ENCODE data around the gene SLC17A9.
"Not testable (repeated sequence)": the region's sequence is repeated elsewhere in the genome, so short reads cannot be mapped to it uniquely, and the experiment has no call there.

Gene SLC17A9

GRCh38 chr20:62914970-62915457 lies 37.5 kb upstream of the SLC17A9 start:
- Mint-ChIP-seq H3K36me3 (peaks cover 25% of the 10 kb centered on the region), H3K27me3 (no peaks in the 10 kb centered on the region), H3K4me3 (no peak overlapping the region), H3K9me3 (no peaks in the 10 kb centered on the region), H3K4me1 (peaks cover 63% of the 10 kb centered on the region), H3K27ac (no peak overlapping the region)
- no peak for ATAC-seq

GRCh38 chr20:62916703-62917476 lies 35.6 kb upstream of the SLC17A9 start:
- Mint-ChIP-seq H3K9me3 (no peaks in the 10 kb centered on the region), H3K27me3 (no peaks in the 10 kb centered on the region), H3K4me3 (peak overlapping the region; percentile 2), H3K36me3 (peaks cover 8% of the 10 kb centered on the region), H3K4me1 (peaks cover 74% of the 10 kb centered on the region), H3K27ac (no peak overlapping the region)
- no peak for ATAC-seq

- Mint-ChIP-seq H3K27ac (peak overlapping the region; percentile 80), H3K4me3 (peak overlapping the region; percentile 70)
These were observed 34.8 kb upstream of the SLC17A9 start for GRCh38 chr20:62917720-62918119.

GRCh38 chr20:62918147-62918546 lies 34.4 kb upstream of the SLC17A9 start:
- ATAC-seq: peak; percentile 85
- H3K9me3 Mint-ChIP-seq: no peaks in the 10 kb centered on the region
- H3K27ac Mint-ChIP-seq: peak overlapping the region; percentile 80
- H3K4me3 Mint-ChIP-seq: peak overlapping the region; percentile 70
- no peaks in the 10 kb centered on the region for H3K27me3 Mint-ChIP-seq
- H3K36me3 Mint-ChIP-seq: peaks cover 2% of the 10 kb centered on the region
- peaks cover 82% of the 10 kb centered on the region for H3K4me1 Mint-ChIP-seq

More at GRCh38 chr20:62917720-62918119, 34.8 kb upstream of the SLC17A9 start:
- Mint-ChIP-seq H3K4me1 (peaks cover 83% of the 10 kb centered on the region), H3K36me3 (peaks cover 6% of the 10 kb centered on the region), H3K9me3 (no peaks in the 10 kb centered on the region), H3K27me3 (no peaks in the 10 kb centered on the region)
- peak; percentile 37 for ATAC-seq

GRCh38 chr20:62918831-62919230 lies 33.7 kb upstream of the SLC17A9 start:
- H3K4me3 Mint-ChIP-seq: peak overlapping the region; percentile 70

GRCh38 chr20:62920039-62920645 lies 32.4 kb upstream of the SLC17A9 start:
- Mint-ChIP-seq H3K9me3 (no peaks in the 10 kb centered on the region), H3K4me1 (peaks cover 84% of the 10 kb centered on the region), H3K27me3 (no peaks in the 10 kb centered on the region), H3K27ac (peak overlapping the region; percentile 51), H3K4me3 (no peak overlapping the region), H3K36me3 (no peaks in the 10 kb centered on the region)
- no peak for ATAC-seq

More at GRCh38 chr20:62918831-62919230, 33.7 kb upstream of the SLC17A9 start:
- H3K36me3 Mint-ChIP-seq: no peaks in the 10 kb centered on the region
- H3K27ac Mint-ChIP-seq: peak overlapping the region; percentile 80
- peak; percentile 86 for ATAC-seq
- peaks cover 79% of the 10 kb centered on the region for H3K4me1 Mint-ChIP-seq
- no peaks in the 10 kb centered on the region for H3K27me3 Mint-ChIP-seq
- no peaks in the 10 kb centered on the region for H3K9me3 Mint-ChIP-seq

GRCh38 chr20:62921119-62921687 lies 31.3 kb upstream of the SLC17A9 start:
- ATAC-seq: peak; percentile 14
- peak overlapping the region; percentile 51 for H3K27ac Mint-ChIP-seq
- peaks cover 80% of the 10 kb centered on the region for H3K4me1 Mint-ChIP-seq
- no peaks in the 10 kb centered on the region for H3K27me3 Mint-ChIP-seq
- no peak overlapping the region for H3K4me3 Mint-ChIP-seq
- no peaks in the 10 kb centered on the region for H3K9me3 Mint-ChIP-seq
- H3K36me3 Mint-ChIP-seq: no peaks in the 10 kb centered on the region

GRCh38 chr20:62922451-62922921 lies 30.0 kb upstream of the SLC17A9 start:
- Mint-ChIP-seq H3K4me3 (peak overlapping the region; percentile 67), H3K9me3 (no peaks in the 10 kb centered on the region), H3K27me3 (no peaks in the 10 kb centered on the region), H3K4me1 (peaks cover 81% of the 10 kb centered on the region), H3K36me3 (no peaks in the 10 kb centered on the region), H3K27ac (peak overlapping the region; percentile 44)
- no peak for ATAC-seq

GRCh38 chr20:62923059-62923668 lies 29.3 kb upstream of the SLC17A9 start:
- H3K9me3 Mint-ChIP-seq, H3K36me3 Mint-ChIP-seq, ATAC-seq, H3K27me3 Mint-ChIP-seq, H3K4me3 Mint-ChIP-seq: not testable (repeated sequence)
- Mint-ChIP-seq H3K4me1 (peaks cover 81% of the 10 kb centered on the region), H3K27ac (peak overlapping the region; percentile 44)

GRCh38 chr20:62923669-62924441 lies 28.7 kb upstream of the SLC17A9 start:
- H3K27ac Mint-ChIP-seq: no peak overlapping the region
- no peaks in the 10 kb centered on the region for H3K9me3 Mint-ChIP-seq
- H3K4me3 Mint-ChIP-seq: peak overlapping the region; percentile 91
- no peaks in the 10 kb centered on the region for H3K36me3 Mint-ChIP-seq
- ATAC-seq: no peak
- peaks cover 81% of the 10 kb centered on the region for H3K4me1 Mint-ChIP-seq
- no peaks in the 10 kb centered on the region for H3K27me3 Mint-ChIP-seq

- H3K27ac Mint-ChIP-seq: peak overlapping the region; percentile 95
- ATAC-seq: no peak
These were observed 27.9 kb upstream of the SLC17A9 start for GRCh38 chr20:62924442-62925075.

GRCh38 chr20:62925076-62925419 lies 27.5 kb upstream of the SLC17A9 start:
- peaks cover 78% of the 10 kb centered on the region for H3K4me1 Mint-ChIP-seq
- H3K27ac Mint-ChIP-seq: peak overlapping the region; percentile 95
- no peaks in the 10 kb centered on the region for H3K9me3 Mint-ChIP-seq
- no peaks in the 10 kb centered on the region for H3K36me3 Mint-ChIP-seq
- H3K4me3 Mint-ChIP-seq: peak overlapping the region; percentile 91
- no peaks in the 10 kb centered on the region for H3K27me3 Mint-ChIP-seq
- ATAC-seq: no peak

More at GRCh38 chr20:62924442-62925075, 27.9 kb upstream of the SLC17A9 start:
- no peaks in the 10 kb centered on the region for H3K9me3 Mint-ChIP-seq
- no peaks in the 10 kb centered on the region for H3K27me3 Mint-ChIP-seq
- no peaks in the 10 kb centered on the region for H3K36me3 Mint-ChIP-seq
- peak overlapping the region; percentile 91 for H3K4me3 Mint-ChIP-seq
- H3K4me1 Mint-ChIP-seq: peaks cover 78% of the 10 kb centered on the region

- no peaks in the 10 kb centered on the region for H3K9me3 Mint-ChIP-seq
- no peaks in the 10 kb centered on the region for H3K27me3 Mint-ChIP-seq
- peak; percentile 56 for ATAC-seq
- peak overlapping the region; percentile 95 for H3K27ac Mint-ChIP-seq
- H3K36me3 Mint-ChIP-seq: no peaks in the 10 kb centered on the region
- peaks cover 78% of the 10 kb centered on the region for H3K4me1 Mint-ChIP-seq
- peak overlapping the region; percentile 91 for H3K4me3 Mint-ChIP-seq
These were observed 26.9 kb upstream of the SLC17A9 start for GRCh38 chr20:62925420-62926228.

Measured in stimulated activated memory B cell treated with anti-CD40 and anti-IgM and Interleukin-4, amounts not matched to agents 10 μg/mL and 1 μg/mL and 100 μg/mL, for 72 hours (primary cell).